OCI-LY7 (cell line): Measurements from ENCODE around the gene AGAP3. TPM values are rescaled to one million over a fixed set of nuclear protein-coding genes. Genes with fewer than 3 reads are reported as not detected.
A peak's percentile ranks its signal among the peaks of the same experiment; 100 is the strongest.

Experiments
- BruUV-seq: library from RNA; stranded (reverse); fragments of 400-500 nt; replicated peaks from 2 replicates; lab custom pipeline; 2021; lab: Mats Ljungman, UMichigan
- CTCF ChIA-PET: fragments of 300-600 bp; sonication (Branson Sonifier 250); formaldehyde crosslinking; loops from one replicate; lab custom pipeline; 2022; ENCODE audit warnings: antibody characterized with exemption; ENCODE audit not compliant: unreplicated experiment; lab: Charles Lee
- POLR2A ChIA-PET: fragments of 300-600 bp; sonication (Branson Sonifier 250); formaldehyde crosslinking; loops from one replicate; lab custom pipeline; 2022; ENCODE audit warnings: antibody characterized with exemption; lab: Charles Lee
- DNase-seq: peaks from one replicate; pipeline ENCODE4 v3.0.0-alpha.2; 2015; ENCODE audit warnings: low spot score
- H2AFZ ChIP-seq: fragments of 200-600 bp; sonication (generic), shearing (Covaris generic); 2 replicates; pipeline ENCODE4 v1.6.1; 2014; ENCODE audit warnings: mild to moderate bottlenecking, antibody characterized with exemption, low read length, moderate library complexity
- H3K27ac ChIP-seq: fragments of 200-600 bp; sonication (generic); 2 replicates; pipeline ENCODE4 v1.5.1; 2014; ENCODE audit warnings: mixed run types, low read depth, mild to moderate bottlenecking, moderate library complexity, low read length, inconsistent platforms; ENCODE audit not compliant: poor library complexity, severe bottlenecking
- H3K36me3 ChIP-seq: fragments of 200-600 bp; sonication (generic); 2 replicates; pipeline ENCODE4 v1.6.1; 2014; ENCODE audit warnings: mild to moderate bottlenecking, antibody characterized with exemption, low read length, moderate library complexity, mixed read lengths; ENCODE audit not compliant: insufficient read depth
- H3K4me1 ChIP-seq: fragments of 200-600 bp; sonication (generic); 2 replicates; pipeline ENCODE4 v1.5.1; 2014; ENCODE audit warnings: mild to moderate bottlenecking, low read length; ENCODE audit not compliant: insufficient read depth, poor library complexity, severe bottlenecking
- H3K4me2 ChIP-seq: fragments of 200-600 bp; sonication (generic); 2 replicates; pipeline ENCODE4 v1.6.1; 2014; ENCODE audit warnings: mild to moderate bottlenecking, low read length
- H3K4me3 ChIP-seq: fragments of 200-600 bp; sonication (generic); 2 replicates; pipeline ENCODE4 v1.5.1; 2014; ENCODE audit warnings: mild to moderate bottlenecking, low read depth, low read length; ENCODE audit not compliant: poor library complexity, severe bottlenecking
- H3K79me2 ChIP-seq: fragments of 200-600 bp; sonication (generic); 2 replicates; pipeline ENCODE4 v1.6.1; 2016; ENCODE audit warnings: low read depth, mild to moderate bottlenecking, low read length, moderate library complexity, mixed read lengths; ENCODE audit not compliant: insufficient read depth
- H3K9me2 ChIP-seq: fragments of 200-600 bp; sonication (generic); 2 replicates; pipeline ENCODE4 v1.6.1; 2016; ENCODE audit warnings: mild to moderate bottlenecking, low read length, mixed read lengths; ENCODE audit not compliant: insufficient read depth
- H3K9me3 ChIP-seq: fragments of 200-600 bp; sonication (generic); 2 replicates; pipeline ENCODE4 v1.6.1; 2014; ENCODE audit warnings: mild to moderate bottlenecking, mixed run types, low read length, mixed read lengths
- H4K20me1 ChIP-seq: fragments of 200-600 bp; sonication (generic); 2 replicates; pipeline ENCODE4 v1.6.1; 2014; ENCODE audit warnings: mild to moderate bottlenecking, antibody characterized with exemption, low read length, moderate library complexity, mixed read lengths; ENCODE audit not compliant: insufficient read depth
- EZH2phosphoT487 ChIP-seq: fragments of 200-600 bp; sonication (generic); IDR thresholded peaks from 2 replicates; pipeline ENCODE4 v1.6.1; 2018; ENCODE audit warnings: low read depth, borderline replicate concordance, mild to moderate bottlenecking, mixed run types, antibody characterized with exemption, low read length, moderate library complexity, mixed read lengths
- intact Hi-C: fragments of 100-400 bp; cut with micrococcal nuclease; formaldehyde crosslinking; loops from one replicate; pipeline ENCODE4 v1.10.0; 2022; ENCODE audit not compliant: unreplicated experiment
- total RNA-seq, 2 experiments: library from RNA; depleted of rRNA in 1 of 2; stranded (reverse); fragments of >200 nt in 1 of 2; shearing (Covaris generic) in 1 of 2; gene quantifications; 2 replicates each; pipeline ENCODE4 v1.2.3, GENCODE V29; 2014 to 2022
- TF ChIP-seq, protein P1 (sequence below): fragments of 200-600 bp; sonication (generic); conservative IDR thresholded peaks from 2 replicates; pipeline ENCODE4 v1.5.1; 2014; ENCODE audit warnings: mild to moderate bottlenecking, antibody characterized with exemption, low read length, moderate library complexity, mixed read lengths

AGAP3 gene
- total RNA-seq, 2 experiments from 2014 or later = 4.8 to 30.9 TPM

DNA sequence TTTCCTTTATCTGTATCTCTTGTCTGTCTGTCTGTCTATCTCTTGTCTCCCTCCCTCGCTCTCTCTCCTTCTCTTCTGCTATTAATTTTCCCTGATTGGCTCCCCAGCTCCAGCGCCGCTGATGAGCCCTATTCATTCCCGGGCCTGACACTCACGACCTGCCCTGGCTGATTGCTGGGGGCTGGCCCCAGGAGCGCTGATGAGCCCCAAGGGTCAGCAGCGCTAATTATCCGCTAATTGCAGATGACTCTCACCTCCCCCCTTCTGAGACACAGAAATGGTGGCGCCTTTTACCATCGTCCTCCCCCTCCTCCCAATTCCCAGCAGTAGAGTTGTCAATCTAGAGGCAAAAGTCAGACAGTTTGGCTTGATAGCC lies 82.5 kb downstream of the AGAP3 start:
- no peak for DNase-seq
- BruUV-seq = no TSS peak
- Histone ChIP-seq H3K36me3 (no peaks in the 10 kb centered on the region), H3K4me1 (no peaks in the 10 kb centered on the region), H3K4me3 (no peak overlapping the region), H3K27ac (no peak overlapping the region), H3K4me2 (no peak overlapping the region), H3K79me2 (no peaks in the 10 kb centered on the region), H3K9me3 (no peaks in the 10 kb centered on the region), H2AFZ (no peak overlapping the region), H3K9me2 (no peaks in the 10 kb centered on the region), H4K20me1 (no peaks in the 10 kb centered on the region)
- TF ChIP-seq, protein P1, sequence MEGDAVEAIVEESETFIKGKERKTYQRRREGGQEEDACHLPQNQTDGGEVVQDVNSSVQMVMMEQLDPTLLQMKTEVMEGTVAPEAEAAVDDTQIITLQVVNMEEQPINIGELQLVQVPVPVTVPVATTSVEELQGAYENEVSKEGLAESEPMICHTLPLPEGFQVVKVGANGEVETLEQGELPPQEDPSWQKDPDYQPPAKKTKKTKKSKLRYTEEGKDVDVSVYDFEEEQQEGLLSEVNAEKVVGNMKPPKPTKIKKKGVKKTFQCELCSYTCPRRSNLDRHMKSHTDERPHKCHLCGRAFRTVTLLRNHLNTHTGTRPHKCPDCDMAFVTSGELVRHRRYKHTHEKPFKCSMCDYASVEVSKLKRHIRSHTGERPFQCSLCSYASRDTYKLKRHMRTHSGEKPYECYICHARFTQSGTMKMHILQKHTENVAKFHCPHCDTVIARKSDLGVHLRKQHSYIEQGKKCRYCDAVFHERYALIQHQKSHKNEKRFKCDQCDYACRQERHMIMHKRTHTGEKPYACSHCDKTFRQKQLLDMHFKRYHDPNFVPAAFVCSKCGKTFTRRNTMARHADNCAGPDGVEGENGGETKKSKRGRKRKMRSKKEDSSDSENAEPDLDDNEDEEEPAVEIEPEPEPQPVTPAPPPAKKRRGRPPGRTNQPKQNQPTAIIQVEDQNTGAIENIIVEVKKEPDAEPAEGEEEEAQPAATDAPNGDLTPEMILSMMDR = no peak
- TF ChIP-seq EZH2phosphoT487 = no peak
- POLR2A ChIA-PET = no interaction called here
- intact Hi-C loops = no loop called here
- CTCF ChIA-PET = no interaction called here

DNA sequence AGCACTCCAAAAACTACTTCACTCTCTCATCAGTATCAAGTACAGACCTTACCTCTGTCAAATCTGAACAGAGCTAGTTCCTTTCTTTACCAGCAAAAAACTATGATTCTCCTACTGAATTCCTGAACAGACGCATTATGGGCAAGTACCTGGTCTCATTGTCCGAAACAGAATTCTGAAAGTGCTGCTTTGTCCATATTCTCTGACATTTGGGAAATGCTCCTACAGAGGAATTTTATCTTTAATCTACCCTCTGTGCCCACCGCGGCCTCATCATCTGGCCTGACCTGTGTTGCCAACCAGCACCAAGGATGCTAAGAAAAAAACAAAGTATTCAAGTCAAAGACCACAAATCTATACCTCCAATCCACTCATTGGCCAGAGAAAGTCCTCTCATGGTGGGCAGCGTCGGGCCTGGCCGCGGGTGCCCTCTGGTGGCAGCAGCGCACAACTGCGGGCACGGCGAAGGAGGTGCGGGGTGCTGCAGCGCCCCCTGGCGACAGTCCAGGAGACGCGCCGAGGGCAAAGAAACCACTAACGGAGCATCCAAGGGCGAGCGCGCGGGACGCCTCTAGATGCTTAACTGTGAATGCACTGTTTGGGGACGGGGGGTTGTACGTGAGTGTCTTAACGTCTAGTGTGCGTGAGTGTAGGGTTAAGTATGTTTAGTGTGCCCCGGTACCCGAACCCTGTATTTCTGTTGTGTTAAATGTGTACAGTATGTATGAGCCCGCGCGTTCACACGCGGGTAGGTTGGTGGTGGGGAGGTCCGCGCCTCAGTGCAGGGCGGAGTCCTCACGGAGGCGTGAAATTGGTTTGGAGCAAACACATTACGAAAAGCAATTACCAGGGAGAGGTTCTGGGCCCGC lies 86.2 kb downstream of the AGAP3 start:
- no peaks in the 10 kb centered on the region for H3K9me2 ChIP-seq
- intact Hi-C loops = loop anchor here (1.0 kb wide), 1 partner anchor 48 kb away; no protein-coding TSS in a partner anchor
- no peaks in the 10 kb centered on the region for H3K79me2 ChIP-seq
- no peak overlapping the region for H3K4me3 ChIP-seq
- no peaks in the 10 kb centered on the region for H3K4me1 ChIP-seq
- H4K20me1 ChIP-seq = no peaks in the 10 kb centered on the region
- no peaks in the 10 kb centered on the region for H3K36me3 ChIP-seq
- DNase-seq = peak; percentile 72
- no TSS peak for BruUV-seq
- H2AFZ ChIP-seq = no peak overlapping the region
- POLR2A ChIA-PET = no interaction called here
- H3K27ac ChIP-seq = no peak overlapping the region
- TF ChIP-seq, protein P1 = peak; percentile 100
- TF ChIP-seq EZH2phosphoT487 = no peak
- H3K4me2 ChIP-seq = no peak overlapping the region
- CTCF ChIA-PET = interaction anchor here (0.6 kb wide), 1 partner anchor 132 kb away, joined by 3 read pairs; no protein-coding TSS in a partner anchor
- H3K9me3 ChIP-seq = no peaks in the 10 kb centered on the region
